ENCODE measurements around the gene ATG4D.

ATG4D gene

DNA sequence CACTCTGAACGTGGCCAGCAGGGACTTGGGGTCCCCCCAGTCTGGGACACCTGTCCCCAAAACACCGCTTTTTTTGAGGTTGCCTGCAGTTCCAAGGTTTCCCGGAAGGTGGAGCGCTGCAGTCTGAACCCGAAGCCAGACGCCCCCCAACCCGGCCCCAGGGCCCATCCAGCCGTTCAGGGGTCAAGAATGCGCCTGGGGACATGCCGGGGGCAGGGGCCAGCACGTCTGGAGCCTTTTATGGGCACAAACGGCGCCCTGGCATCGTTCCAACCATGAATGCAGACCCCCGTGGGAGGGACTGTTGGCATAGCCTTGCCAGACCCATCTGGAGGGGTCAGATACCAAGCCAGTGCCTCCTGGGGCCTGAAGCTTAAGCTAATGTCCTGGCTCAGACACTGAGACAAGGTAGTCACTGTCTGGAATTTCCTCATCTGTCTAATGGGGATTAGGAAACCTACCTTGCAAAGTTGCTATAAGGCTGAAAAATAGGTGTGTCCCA is 33.4 kb upstream of the ATG4D start:
- Histone ChIP-seq H3K36me3 (ENCODE audit: control insufficient read depth, insufficient read depth, low read length) (peaks cover 3% of the 10 kb centered on the region), H3K27ac (ENCODE audit: low read depth, low read length, severe bottlenecking) (no peak overlapping the region), H3K4me3 (ENCODE audit: extremely low read depth, insufficient read depth, low read length, poor library complexity, severe bottlenecking) (no peak overlapping the region), H3K4me1 (ENCODE audit: control insufficient read depth, insufficient read depth, low read length, poor library complexity, severe bottlenecking) (no peaks in the 10 kb centered on the region), H3K9me3 (ENCODE audit: control insufficient read depth, low read length) (no peaks in the 10 kb centered on the region)
- 14 to 23% methylated on average over 15 of the region's 15 CpGs for WGBS, 2 experiments (ENCODE audit: insufficient coverage in 2 of 2)

DNA sequence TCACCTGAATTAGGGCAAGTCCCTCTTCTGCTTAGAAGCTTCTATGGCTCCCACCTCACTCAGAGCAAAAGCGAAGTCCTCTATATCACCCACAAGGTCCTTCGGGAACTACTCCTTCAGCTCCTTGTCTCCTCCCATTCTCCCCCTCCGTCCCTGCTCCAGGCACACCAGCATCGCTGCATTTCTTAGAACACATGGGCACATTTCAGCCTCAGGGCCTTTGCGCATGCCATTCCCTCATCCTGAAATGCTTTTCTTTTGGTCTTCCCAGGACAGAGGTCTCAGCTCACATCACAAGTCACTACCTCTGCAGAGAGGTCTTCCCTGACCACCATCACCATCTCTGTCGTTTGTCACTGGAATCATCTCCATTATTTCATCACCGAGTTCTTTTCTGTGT is 30.5 kb upstream of the ATG4D start:
- H3K27ac ChIP-seq (ENCODE audit: low read depth, low read length, severe bottlenecking): no peak overlapping the region

DNA sequence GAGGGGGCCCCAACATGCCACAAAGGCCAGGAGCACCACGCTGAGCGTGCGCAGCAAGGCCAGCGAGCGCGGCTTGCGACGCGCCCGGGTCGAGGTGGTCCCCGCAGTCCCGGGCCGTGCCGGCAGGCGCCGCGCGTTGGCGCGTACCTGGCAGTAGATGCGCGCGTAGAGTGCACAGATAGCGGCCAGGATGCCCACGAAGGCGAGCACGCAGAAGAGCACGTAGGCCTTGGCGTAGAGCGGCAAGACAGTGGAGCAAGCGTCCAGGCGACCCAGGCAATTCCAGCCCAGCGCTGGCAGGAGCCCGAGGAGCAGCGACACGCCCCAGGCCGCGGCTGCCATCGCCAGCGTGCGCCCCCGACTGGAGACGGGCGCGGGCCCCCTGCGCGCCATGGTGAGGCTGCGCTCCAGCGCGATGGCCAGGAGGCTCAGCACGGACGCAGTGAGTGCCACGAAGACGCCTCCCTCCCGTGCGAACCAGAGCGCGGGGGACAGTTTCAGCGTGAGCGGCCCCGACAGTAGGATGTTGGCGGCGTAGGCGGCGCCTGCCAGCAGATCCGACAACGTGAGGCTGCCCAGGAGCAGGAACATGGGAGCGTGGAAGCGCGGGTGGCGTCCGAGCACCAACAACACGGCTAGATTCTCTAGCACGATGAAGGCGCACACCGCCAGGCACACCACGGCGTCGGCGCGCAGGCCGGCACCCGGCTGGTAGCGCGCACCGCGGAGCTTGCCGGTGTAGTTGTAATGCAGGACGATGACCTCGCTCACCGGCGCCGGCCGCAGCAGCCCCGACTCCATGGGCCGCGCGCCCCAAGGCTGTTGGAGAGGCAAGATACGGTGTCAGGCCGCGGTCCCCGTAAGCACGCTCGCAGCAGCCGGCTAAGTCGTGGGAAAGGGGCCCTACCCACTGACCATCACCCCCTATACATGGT is 29.2 kb upstream of the ATG4D start:
- H3K4me1 ChIP-seq (ENCODE audit: control insufficient read depth, insufficient read depth, low read length, poor library complexity, severe bottlenecking): peaks cover 7% of the 10 kb centered on the region
- 12% methylated on average over 73 to 99 of the region's 107 CpGs for WGBS, 2 experiments (ENCODE audit: insufficient coverage in 2 of 2)

More for the DNA sequence above, 30.5 kb upstream of the ATG4D start:
- WGBS, 2 experiments (ENCODE audit: insufficient coverage in 2 of 2): 81 to 88% methylated on average over 7 of the region's 7 CpGs
- no peaks in the 10 kb centered on the region for H3K9me3 ChIP-seq (ENCODE audit: control insufficient read depth, low read length)
- peaks cover 3% of the 10 kb centered on the region for H3K36me3 ChIP-seq (ENCODE audit: control insufficient read depth, insufficient read depth, low read length)
- peaks cover 7% of the 10 kb centered on the region for H3K4me1 ChIP-seq (ENCODE audit: control insufficient read depth, insufficient read depth, low read length, poor library complexity, severe bottlenecking)
- no peak overlapping the region for H3K4me3 ChIP-seq (ENCODE audit: extremely low read depth, insufficient read depth, low read length, poor library complexity, severe bottlenecking)

DNA sequence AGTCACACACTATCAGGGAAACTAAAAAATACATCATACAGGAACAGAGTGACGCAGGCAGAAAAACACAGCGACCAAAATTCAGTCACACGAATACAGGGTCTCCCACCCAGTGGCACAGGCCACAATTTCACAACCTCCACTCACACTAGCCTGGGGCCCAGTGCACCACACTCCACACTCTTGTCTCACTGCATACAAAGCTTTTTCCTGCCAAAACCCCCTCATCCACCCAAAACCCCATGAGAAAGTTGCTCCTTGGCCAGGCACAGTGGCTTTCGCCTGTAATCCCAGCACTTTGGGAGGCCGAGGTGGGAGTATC is 27.7 kb upstream of the ATG4D start:
- Histone ChIP-seq H3K4me1 (ENCODE audit: control insufficient read depth, insufficient read depth, low read length, poor library complexity, severe bottlenecking) (peaks cover 7% of the 10 kb centered on the region), H3K4me3 (ENCODE audit: extremely low read depth, insufficient read depth, low read length, poor library complexity, severe bottlenecking) (no peak overlapping the region), H3K27ac (ENCODE audit: low read depth, low read length, severe bottlenecking) (no peak overlapping the region), H3K36me3 (ENCODE audit: control insufficient read depth, insufficient read depth, low read length) (peaks cover 3% of the 10 kb centered on the region), H3K9me3 (ENCODE audit: control insufficient read depth, low read length) (no peaks in the 10 kb centered on the region)
- 92 to 95% methylated on average over 5 of the region's 5 CpGs for WGBS, 2 experiments (ENCODE audit: insufficient coverage in 2 of 2)

More for the DNA sequence above, 29.2 kb upstream of the ATG4D start:
- Histone ChIP-seq H3K4me3 (ENCODE audit: extremely low read depth, insufficient read depth, low read length, poor library complexity, severe bottlenecking) (peak overlapping the region; percentile 16), H3K36me3 (ENCODE audit: control insufficient read depth, insufficient read depth, low read length) (peaks cover 3% of the 10 kb centered on the region), H3K9me3 (ENCODE audit: control insufficient read depth, low read length) (no peaks in the 10 kb centered on the region), H3K27ac (ENCODE audit: low read depth, low read length, severe bottlenecking) (no peak overlapping the region)

DNA sequence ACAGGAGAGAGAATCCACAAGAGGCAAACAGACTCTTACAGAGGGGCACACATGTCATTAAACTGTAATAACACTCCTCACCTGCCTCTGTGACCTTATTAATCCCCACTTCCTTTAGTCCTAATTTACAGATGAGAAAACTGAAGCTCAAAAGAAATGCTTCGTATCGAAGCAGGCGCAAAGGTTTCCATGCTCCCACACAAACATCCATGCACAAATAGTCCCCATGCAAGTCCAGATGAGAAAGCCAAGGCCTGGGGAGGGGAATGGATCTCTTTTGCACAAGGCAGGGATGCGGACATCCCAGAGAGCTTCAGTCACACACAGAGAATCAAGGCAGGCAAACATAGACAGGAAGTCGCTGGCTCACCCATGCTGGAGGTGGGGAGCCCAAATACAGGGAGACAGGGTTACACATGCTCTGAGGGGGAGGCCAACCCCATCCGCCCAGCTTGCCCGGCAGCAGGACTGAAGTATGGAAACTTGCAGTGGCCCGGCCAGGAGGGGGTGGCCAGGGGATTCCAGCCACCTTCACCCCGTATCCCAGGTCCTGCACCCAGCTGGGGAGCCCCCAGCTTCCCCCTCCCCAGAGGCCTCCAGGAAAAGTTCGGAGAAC is 26.9 kb upstream of the ATG4D start:
- 44 to 50% methylated on average over 6 to 8 of the region's 10 CpGs for WGBS, 2 experiments (ENCODE audit: insufficient coverage in 2 of 2)
- peak overlapping the region; percentile 49 for H3K4me3 ChIP-seq (ENCODE audit: extremely low read depth, insufficient read depth, low read length, poor library complexity, severe bottlenecking)
- H3K36me3 ChIP-seq (ENCODE audit: control insufficient read depth, insufficient read depth, low read length): peaks cover 3% of the 10 kb centered on the region
- no peaks in the 10 kb centered on the region for H3K9me3 ChIP-seq (ENCODE audit: control insufficient read depth, low read length)
- H3K27ac ChIP-seq (ENCODE audit: low read depth, low read length, severe bottlenecking): no peak overlapping the region
- peaks cover 7% of the 10 kb centered on the region for H3K4me1 ChIP-seq (ENCODE audit: control insufficient read depth, insufficient read depth, low read length, poor library complexity, severe bottlenecking)

DNA sequence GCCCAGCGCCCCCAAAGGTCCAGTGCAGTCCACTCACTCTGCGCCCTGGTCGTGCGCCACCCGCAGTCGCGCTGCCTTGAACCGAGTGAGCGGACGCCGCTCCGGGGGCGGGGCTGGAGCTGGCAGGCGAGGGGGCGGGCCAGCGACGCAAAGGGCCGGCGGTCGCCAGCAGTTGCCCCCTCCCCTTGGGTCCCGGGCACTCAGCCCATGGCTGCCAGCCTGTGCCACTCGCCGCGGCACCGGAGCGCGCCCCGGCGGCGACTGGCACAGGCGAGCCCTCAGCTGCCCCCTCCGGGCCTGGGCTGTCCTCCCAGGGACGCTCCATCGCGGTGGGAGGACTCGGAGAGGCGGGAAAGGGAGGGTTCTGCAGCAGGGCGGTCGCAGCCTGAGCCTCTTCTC is 26.3 kb upstream of the ATG4D start, which contains the start of gene S1PR5:
Gene S1PR5, minus strand, starts transcription at position 87 of the 399 bp plus-strand sequence. CDS start 2,436 bp downstream, outside the sequence.
- Histone ChIP-seq H3K36me3 (ENCODE audit: control insufficient read depth, insufficient read depth, low read length) (peaks cover 3% of the 10 kb centered on the region), H3K4me3 (ENCODE audit: extremely low read depth, insufficient read depth, low read length, poor library complexity, severe bottlenecking) (peak within 1 kb of the TSS; percentile 49), H3K9me3 (ENCODE audit: control insufficient read depth, low read length) (no peaks in the 10 kb centered on the region), H3K4me1 (ENCODE audit: control insufficient read depth, insufficient read depth, low read length, poor library complexity, severe bottlenecking) (peaks cover 7% of the 10 kb centered on the region), H3K27ac (ENCODE audit: low read depth, low read length, severe bottlenecking) (peak within 1 kb of the TSS; percentile 36)
- WGBS, 2 experiments (ENCODE audit: insufficient coverage in 2 of 2): 0% methylated on average over 28 to 34 of the region's 39 CpGs

DNA sequence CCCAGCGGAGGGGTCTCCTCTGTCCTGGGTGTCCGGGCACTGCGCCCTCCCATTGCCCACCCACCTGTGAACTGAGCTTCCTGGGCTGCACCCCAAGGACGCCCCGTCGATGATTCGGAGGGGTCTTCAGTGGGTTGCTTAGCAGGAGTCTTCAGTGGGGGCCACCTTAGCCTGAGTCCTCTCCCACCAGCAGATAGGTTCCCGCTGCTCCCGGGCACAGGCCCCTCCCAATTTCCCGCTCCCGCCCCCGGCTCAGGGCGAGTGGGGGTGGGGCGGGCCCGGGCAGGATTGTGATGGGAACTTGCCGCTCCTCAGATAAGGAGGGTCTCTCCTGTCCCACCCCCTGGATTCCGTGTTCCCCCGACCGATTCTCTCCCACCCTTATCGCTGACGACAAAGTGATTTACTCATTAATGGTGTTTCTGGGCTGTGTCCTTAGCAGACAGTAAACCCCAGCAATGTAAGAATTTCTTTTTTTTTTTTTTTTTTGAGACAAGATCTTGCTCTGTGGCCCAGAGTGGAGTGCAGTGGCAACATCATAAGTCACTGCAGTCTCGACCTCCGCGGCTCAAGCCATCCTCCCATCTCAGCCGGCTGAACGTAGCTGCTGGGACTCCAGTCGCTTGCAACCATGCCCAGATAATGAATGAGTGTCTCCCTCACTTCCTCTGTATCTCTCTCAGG is 25.8 kb upstream of the ATG4D start:
- Histone ChIP-seq H3K4me3 (ENCODE audit: extremely low read depth, insufficient read depth, low read length, poor library complexity, severe bottlenecking) (peak overlapping the region; percentile 49), H3K9me3 (ENCODE audit: control insufficient read depth, low read length) (no peaks in the 10 kb centered on the region), H3K36me3 (ENCODE audit: control insufficient read depth, insufficient read depth, low read length) (peaks cover 2% of the 10 kb centered on the region)

DNA sequence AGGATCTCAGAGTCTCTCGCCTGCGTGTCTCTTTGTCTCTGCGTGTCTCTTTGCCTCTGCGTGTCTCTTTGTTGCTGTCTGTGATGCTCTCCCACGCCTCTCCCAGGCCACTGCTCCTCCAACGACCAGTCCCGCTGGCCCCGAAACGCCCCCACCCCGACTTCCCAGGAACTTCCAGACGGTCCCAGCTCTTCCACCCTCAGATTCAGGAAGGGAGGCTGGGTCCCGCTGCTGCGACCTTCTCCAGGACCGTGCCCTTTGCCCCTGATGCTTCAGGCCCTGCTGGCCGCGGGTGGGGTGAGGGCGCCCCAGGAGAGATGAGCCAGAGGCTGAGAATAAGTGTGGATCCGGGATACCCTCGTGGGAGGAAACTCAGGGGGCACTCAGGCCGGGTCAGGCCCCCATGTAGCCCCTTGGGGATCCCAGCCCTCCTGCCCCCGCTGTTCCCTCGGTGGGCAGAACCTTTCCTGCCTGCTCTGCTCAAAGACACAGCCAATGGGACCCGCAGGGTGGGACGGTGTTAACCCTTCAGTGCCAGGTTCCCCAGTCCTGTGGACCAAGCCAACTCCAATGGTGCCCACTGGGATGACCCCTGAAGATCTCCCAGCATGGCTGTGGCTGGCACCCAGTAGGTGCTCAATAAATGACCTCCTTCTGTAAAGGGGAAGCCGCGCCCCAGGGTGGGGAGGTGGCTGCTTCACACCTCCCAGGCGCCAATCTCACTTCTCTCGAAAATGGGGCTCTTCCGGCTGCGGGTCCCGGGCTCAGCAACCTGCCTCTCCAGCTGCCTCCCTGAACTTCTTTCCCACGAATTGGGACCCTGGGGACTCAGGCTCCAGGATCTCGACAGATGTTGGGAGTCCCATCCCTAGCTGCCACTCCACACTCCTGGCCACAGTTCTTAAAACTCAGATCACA is 25.0 kb upstream of the ATG4D start:
- H3K27ac ChIP-seq (ENCODE audit: low read depth, low read length, severe bottlenecking): no peak overlapping the region
- WGBS, 2 experiments (ENCODE audit: insufficient coverage in 2 of 2): 33 to 35% methylated on average over 22 to 27 of the region's 33 CpGs
- no peak overlapping the region for H3K4me3 ChIP-seq (ENCODE audit: extremely low read depth, insufficient read depth, low read length, poor library complexity, severe bottlenecking)
- H3K9me3 ChIP-seq (ENCODE audit: control insufficient read depth, low read length): no peaks in the 10 kb centered on the region
- no peaks in the 10 kb centered on the region for H3K36me3 ChIP-seq (ENCODE audit: control insufficient read depth, insufficient read depth, low read length)
- H3K4me1 ChIP-seq (ENCODE audit: control insufficient read depth, insufficient read depth, low read length, poor library complexity, severe bottlenecking): peaks cover 7% of the 10 kb centered on the region

More for the DNA sequence above, 25.8 kb upstream of the ATG4D start:
- peaks cover 7% of the 10 kb centered on the region for H3K4me1 ChIP-seq (ENCODE audit: control insufficient read depth, insufficient read depth, low read length, poor library complexity, severe bottlenecking)
- H3K27ac ChIP-seq (ENCODE audit: low read depth, low read length, severe bottlenecking): peak overlapping the region; percentile 36
- 1 to 3% methylated on average over 11 to 20 of the region's 27 CpGs for WGBS, 2 experiments (ENCODE audit: insufficient coverage in 2 of 2)

DNA sequence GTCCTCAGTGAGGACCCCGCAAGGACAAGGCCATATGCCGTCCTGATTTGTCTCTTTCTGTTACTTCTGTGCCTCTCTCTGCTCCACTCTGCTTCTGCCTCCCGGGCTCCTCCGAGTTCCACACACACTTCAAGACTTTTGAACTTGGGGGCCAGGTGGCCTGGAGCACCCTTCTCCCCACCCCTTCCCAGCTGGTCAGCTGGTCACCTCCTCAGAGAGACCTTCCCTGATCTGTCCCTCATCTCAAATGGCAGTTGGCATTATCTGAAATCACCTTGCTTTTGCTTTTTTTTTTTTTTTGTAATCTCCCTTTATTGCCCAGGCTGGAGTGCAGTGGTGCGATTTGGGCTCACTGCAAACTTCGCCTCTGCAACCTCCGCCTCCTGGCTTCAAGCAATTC is 24.3 kb upstream of the ATG4D start:
- Histone ChIP-seq H3K9me3 (ENCODE audit: control insufficient read depth, low read length) (no peaks in the 10 kb centered on the region), H3K4me3 (ENCODE audit: extremely low read depth, insufficient read depth, low read length, poor library complexity, severe bottlenecking) (no peak overlapping the region), H3K36me3 (ENCODE audit: control insufficient read depth, insufficient read depth, low read length) (no peaks in the 10 kb centered on the region), H3K4me1 (ENCODE audit: control insufficient read depth, insufficient read depth, low read length, poor library complexity, severe bottlenecking) (peaks cover 7% of the 10 kb centered on the region), H3K27ac (ENCODE audit: low read depth, low read length, severe bottlenecking) (no peak overlapping the region)
- 87% methylated on average over 7 of the region's 7 CpGs for WGBS, 2 experiments (ENCODE audit: insufficient coverage in 2 of 2)
